HL-60 (cell line): ENCODE results near the gene EIF2B5.

Source experiments
- DNase-seq, 2 experiments: peaks; one replicate each; pipeline ENCODE4 v3.0.0-alpha.2; 2010 to 2020; ENCODE audit warnings: low read depth in 1 of 2, low spot score in 1 of 2
- H3K27ac ChIP-seq: fragments of 250-450 bp; sonication (Bioruptor Pico); replicated peaks from 2 replicates; pipeline ENCODE4 v1.5.1; 2020; ENCODE audit warnings: mild to moderate bottlenecking, moderate library complexity
- H3K27me3 ChIP-seq: fragments of 250-450 bp; sonication (Bioruptor Pico); 2 replicates; pipeline ENCODE4 v1.5.1; 2021; ENCODE audit warnings: mild to moderate bottlenecking, moderate library complexity; ENCODE audit not compliant: insufficient read depth, poor library complexity, severe bottlenecking
- H3K4me3 ChIP-seq: replicated peaks from 2 replicates; pipeline ENCODE4 v1.5.1; 2011; ENCODE audit warnings: mild to moderate bottlenecking, control low read depth, low read length; ENCODE audit not compliant: insufficient read depth
- GABPA ChIP-seq: IDR thresholded peaks from 2 replicates; pipeline ENCODE4 v1.6.1; 2012; ENCODE audit warnings: low read depth
- POLR2AphosphoS5 ChIP-seq: IDR thresholded peaks from 2 replicates; pipeline ENCODE4 v1.6.1; 2012; ENCODE audit warnings: low read depth
- SPI1 ChIP-seq: IDR thresholded peaks from 2 replicates; pipeline ENCODE4 v1.6.1; 2012; ENCODE audit warnings: low read depth, mild to moderate bottlenecking, borderline replicate concordance
- TF ChIP-seq, protein P1 (sequence below): IDR thresholded peaks from 2 replicates; pipeline ENCODE4 v1.6.1; 2012; ENCODE audit warnings: low read depth; ENCODE audit not compliant: insufficient replicate concordance
- TF ChIP-seq, protein P2 (sequence below): IDR thresholded peaks from one replicate; pipeline ENCODE4 v1.5.1; 2011; ENCODE audit warnings: low read length, control low read depth, inconsistent platforms; ENCODE audit not compliant: insufficient read depth

Gene EIF2B5

DNA sequence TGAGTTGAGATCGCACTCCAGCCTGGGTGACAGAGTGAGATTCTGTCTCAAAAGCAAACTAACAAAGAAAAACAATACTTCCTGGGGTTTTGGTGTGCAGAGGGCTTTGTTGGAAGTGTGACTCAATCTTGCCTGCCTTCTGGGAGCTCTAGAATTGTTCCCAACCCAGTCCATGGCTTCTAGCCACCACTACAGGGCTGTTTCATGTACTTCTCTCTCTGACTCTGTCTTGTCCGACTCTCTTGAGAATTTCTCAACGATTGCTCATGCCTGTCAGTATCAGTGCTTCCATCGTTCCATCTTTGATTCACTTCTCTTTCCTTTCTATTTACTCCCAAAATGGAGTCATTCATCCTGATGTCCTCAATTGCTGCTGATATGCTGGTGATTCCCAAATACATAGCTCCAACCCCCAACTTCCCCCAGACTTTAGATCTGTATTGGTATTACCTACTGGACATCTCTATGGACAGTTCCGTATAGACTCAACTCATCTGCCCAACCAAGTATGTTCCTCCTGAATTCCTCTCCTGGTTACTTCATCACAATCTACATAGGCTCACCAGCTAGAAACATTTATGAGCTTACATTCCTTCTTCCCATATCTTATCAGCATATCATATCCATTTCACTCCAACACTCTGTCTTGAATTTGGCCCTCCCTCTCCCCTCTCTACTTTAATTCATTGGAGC is 37.7 kb downstream of the EIF2B5 start:
- no peaks in the 10 kb centered on the region for H3K27me3 ChIP-seq
- H3K27ac ChIP-seq = no peak overlapping the region
- H3K4me3 ChIP-seq = no peak overlapping the region
- no peak for TF ChIP-seq GABPA
- DNase-seq = no peak

DNA sequence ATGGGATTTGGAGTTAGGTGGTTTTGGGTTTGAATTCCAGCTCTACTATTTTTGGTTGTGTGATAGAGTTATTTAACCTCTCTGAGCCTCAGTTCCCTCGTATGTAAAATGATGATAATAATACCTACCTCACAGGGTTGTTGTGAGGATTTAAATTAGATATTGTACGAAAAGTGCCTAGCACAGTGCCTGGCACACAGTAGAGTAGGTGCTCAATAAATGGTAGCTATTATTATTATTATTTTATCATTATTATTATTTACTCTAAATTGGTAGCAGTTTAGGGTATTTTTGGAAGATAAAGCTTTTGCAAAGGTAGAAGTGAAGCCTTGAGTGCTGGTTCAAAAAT is 38.2 kb downstream of the EIF2B5 start:
- Histone ChIP-seq H3K27ac (no peak overlapping the region), H3K4me3 (no peak overlapping the region), H3K27me3 (no peaks in the 10 kb centered on the region)
- TF ChIP-seq GABPA = no peak
- TF ChIP-seq, protein P1, sequence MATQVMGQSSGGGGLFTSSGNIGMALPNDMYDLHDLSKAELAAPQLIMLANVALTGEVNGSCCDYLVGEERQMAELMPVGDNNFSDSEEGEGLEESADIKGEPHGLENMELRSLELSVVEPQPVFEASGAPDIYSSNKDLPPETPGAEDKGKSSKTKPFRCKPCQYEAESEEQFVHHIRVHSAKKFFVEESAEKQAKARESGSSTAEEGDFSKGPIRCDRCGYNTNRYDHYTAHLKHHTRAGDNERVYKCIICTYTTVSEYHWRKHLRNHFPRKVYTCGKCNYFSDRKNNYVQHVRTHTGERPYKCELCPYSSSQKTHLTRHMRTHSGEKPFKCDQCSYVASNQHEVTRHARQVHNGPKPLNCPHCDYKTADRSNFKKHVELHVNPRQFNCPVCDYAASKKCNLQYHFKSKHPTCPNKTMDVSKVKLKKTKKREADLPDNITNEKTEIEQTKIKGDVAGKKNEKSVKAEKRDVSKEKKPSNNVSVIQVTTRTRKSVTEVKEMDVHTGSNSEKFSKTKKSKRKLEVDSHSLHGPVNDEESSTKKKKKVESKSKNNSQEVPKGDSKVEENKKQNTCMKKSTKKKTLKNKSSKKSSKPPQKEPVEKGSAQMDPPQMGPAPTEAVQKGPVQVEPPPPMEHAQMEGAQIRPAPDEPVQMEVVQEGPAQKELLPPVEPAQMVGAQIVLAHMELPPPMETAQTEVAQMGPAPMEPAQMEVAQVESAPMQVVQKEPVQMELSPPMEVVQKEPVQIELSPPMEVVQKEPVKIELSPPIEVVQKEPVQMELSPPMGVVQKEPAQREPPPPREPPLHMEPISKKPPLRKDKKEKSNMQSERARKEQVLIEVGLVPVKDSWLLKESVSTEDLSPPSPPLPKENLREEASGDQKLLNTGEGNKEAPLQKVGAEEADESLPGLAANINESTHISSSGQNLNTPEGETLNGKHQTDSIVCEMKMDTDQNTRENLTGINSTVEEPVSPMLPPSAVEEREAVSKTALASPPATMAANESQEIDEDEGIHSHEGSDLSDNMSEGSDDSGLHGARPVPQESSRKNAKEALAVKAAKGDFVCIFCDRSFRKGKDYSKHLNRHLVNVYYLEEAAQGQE = no peak
- TF ChIP-seq, protein P2, sequence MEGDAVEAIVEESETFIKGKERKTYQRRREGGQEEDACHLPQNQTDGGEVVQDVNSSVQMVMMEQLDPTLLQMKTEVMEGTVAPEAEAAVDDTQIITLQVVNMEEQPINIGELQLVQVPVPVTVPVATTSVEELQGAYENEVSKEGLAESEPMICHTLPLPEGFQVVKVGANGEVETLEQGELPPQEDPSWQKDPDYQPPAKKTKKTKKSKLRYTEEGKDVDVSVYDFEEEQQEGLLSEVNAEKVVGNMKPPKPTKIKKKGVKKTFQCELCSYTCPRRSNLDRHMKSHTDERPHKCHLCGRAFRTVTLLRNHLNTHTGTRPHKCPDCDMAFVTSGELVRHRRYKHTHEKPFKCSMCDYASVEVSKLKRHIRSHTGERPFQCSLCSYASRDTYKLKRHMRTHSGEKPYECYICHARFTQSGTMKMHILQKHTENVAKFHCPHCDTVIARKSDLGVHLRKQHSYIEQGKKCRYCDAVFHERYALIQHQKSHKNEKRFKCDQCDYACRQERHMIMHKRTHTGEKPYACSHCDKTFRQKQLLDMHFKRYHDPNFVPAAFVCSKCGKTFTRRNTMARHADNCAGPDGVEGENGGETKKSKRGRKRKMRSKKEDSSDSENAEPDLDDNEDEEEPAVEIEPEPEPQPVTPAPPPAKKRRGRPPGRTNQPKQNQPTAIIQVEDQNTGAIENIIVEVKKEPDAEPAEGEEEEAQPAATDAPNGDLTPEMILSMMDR = no peak
- TF ChIP-seq POLR2AphosphoS5 = no peak
- no peak for TF ChIP-seq SPI1
- no peak for DNase-seq

DNA sequence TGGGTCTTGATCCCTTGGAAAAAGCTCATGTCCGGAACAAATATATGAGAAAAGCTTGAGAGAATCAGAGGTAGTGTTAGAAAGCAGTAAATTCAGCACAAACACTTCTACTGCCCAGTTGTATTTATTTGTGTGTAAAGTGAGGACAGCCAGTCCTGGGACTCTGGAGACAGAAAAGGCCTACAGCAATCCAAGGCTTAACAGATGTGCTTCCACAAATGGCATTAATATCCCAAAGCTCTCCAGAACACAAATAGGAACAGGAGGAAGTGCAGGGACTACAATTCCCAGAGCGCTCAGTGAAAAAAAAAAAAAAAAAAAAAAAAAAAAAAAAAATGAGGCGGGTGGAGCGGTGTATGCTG is 39.1 kb downstream of the EIF2B5 start:
- Histone ChIP-seq H3K4me3 (no peak overlapping the region), H3K27ac (0 out of 2 replicates have a peak overlapping the region, but pooled peaks have one; percentile 6)

More for the DNA sequence above, 39.1 kb downstream of the EIF2B5 start:
- H3K27me3 ChIP-seq = no peaks in the 10 kb centered on the region
- TF ChIP-seq POLR2AphosphoS5 (no peak), SPI1 (peak; percentile 73), GABPA (peak; percentile 61; the same call in 1 of the 2 replicates)
- TF ChIP-seq, protein P2 = no peak
- TF ChIP-seq, protein P1 = no peak
- no peak for DNase-seq
